HG03442 (cell line): Measurements from ENCODE around the gene REEP6.
A peak's percentile ranks its signal among the peaks of the same experiment; 100 is the strongest.
"Not testable (repeated sequence)": the region's sequence is repeated elsewhere in the genome, so short reads cannot be mapped to it uniquely, and the experiment has no call there.

ENCODE experiments used
- ATAC-seq: cut with Tn5 transposase; IDR thresholded peaks from one replicate; pipeline ENCODE4 v1.9.1; 2021; ENCODE audit warnings: mild to moderate bottlenecking, moderate library complexity; ENCODE audit not compliant: unreplicated experiment

Gene REEP6

GRCh38 chr19:1488282-1488601, 2.7 kb upstream of the REEP6 start:
- ATAC-seq, result no peak

GRCh38 chr19:1489463-1490310, 1.3 kb upstream of the REEP6 start:
- ATAC-seq, result no peak

- ATAC-seq, result peak; percentile 81
These were observed 469 bp upstream of the REEP6 start, which contains the start of gene PCSK4 for GRCh38 chr19:1490311-1491113. Gene PCSK4 (minus strand): TSS chr19:1490350. CDS start chr19:1490346, 4 bp downstream.

- ATAC-seq, result no peak
These were observed 829 bp downstream of the REEP6 start for GRCh38 chr19:1491849-1492170.

- no peak for ATAC-seq
These were observed 1.6 kb downstream of the REEP6 start for GRCh38 chr19:1492474-1493006.

GRCh38 chr19:1494115-1494815, 3.3 kb downstream of the REEP6 start:
- no peak for ATAC-seq

GRCh38 chr19:1495051-1495798, 4.2 kb downstream of the REEP6 start:
- ATAC-seq, result no peak

- no peak for ATAC-seq
These were observed 5.1 kb downstream of the REEP6 start for GRCh38 chr19:1495799-1496713.

- ATAC-seq, result no peak
These were observed 6.0 kb downstream of the REEP6 start for GRCh38 chr19:1496714-1497577.

- no peak for ATAC-seq
These were observed 6.7 kb downstream of the REEP6 start for GRCh38 chr19:1497578-1498235.

GRCh38 chr19:1499231-1499630, 8.2 kb downstream of the REEP6 start:
- not testable (repeated sequence) for ATAC-seq

- ATAC-seq, result no peak
These were observed 10.2 kb downstream of the REEP6 start for GRCh38 chr19:1501200-1501595.

GRCh38 chr19:1502433-1503088, 11.6 kb downstream of the REEP6 start:
- no peak for ATAC-seq

GRCh38 chr19:1503089-1503924, 12.3 kb downstream of the REEP6 start:
- ATAC-seq, result no peak

GRCh38 chr19:1503925-1504773, 13.2 kb downstream of the REEP6 start:
- ATAC-seq, result no peak

- no peak for ATAC-seq
These were observed 14.0 kb downstream of the REEP6 start for GRCh38 chr19:1505012-1505411.
